ENCODE measurements around the gene CD226. TPM values are rescaled to one million over a fixed set of nuclear protein-coding genes. Genes with fewer than 3 reads are reported as not detected.
"Not testable (repeated sequence)": the region's sequence is repeated elsewhere in the genome, so short reads cannot be mapped to it uniquely, and the experiment has no call there.

Gene CD226
- total and polyA plus RNA-seq, 3 experiments from 2014 or later = 39.2 to 158 (median 150) TPM

- Histone ChIP-seq H3K36me3 (ENCODE audit: insufficient read depth, low read length) (no peaks in the 10 kb centered on the region), H3K27ac (ENCODE audit: low read depth, low read length) (no peak overlapping the region), H3K9me3 (ENCODE audit: low read length) (no peaks in the 10 kb centered on the region), H3K27me3 (ENCODE audit: insufficient read depth, low read length, poor library complexity, severe bottlenecking) (no peaks in the 10 kb centered on the region), H3K4me3 (ENCODE audit: low read length) (no peak overlapping the region), H3K4me1 (ENCODE audit: insufficient read depth, low read length) (no peaks in the 10 kb centered on the region)
- Mint-ChIP-seq H3K27ac (peak overlapping the region in 1 of 8 donors; percentile 80), H3K4me1 (peaks cover 20 to 34% (median 33%) of the 10 kb centered on the region in 3 donors), H3K27me3 (no peaks in the 10 kb centered on the region), H3K9me3 (peaks cover 2 to 8% (median 5%) of the 10 kb centered on the region in 5 donors), H3K36me3 (peaks cover 7 to 20% (median 16%) of the 10 kb centered on the region in 3 donors), H3K4me3 (peak overlapping the region in 1 of 7 donors; percentile 48)
- ChIA-PET POLR2A (no interaction called here), CTCF (no interaction called here)
- no peak for DNase-seq
Observed at GRCh38 chr18:69982417-69982816, 34.7 kb upstream of the CD226 start.

- CTCF ChIA-PET = interaction anchor here (1.8 kb wide), 1 partner anchor 26 kb away, joined by 5 read pairs; no protein-coding TSS in a partner anchor
- H3K27me3 Mint-ChIP-seq = no peaks in the 10 kb centered on the region
- H3K4me3 Mint-ChIP-seq = peak overlapping the region in 2 of 7 donors; percentile 6 to 40
- H3K27ac ChIP-seq (ENCODE audit: low read depth, low read length) = no peak overlapping the region
- H3K36me3 ChIP-seq (ENCODE audit: insufficient read depth, low read length) = no peaks in the 10 kb centered on the region
- no peak overlapping the region for H3K4me3 ChIP-seq (ENCODE audit: low read length)
- no peaks in the 10 kb centered on the region for H3K27me3 ChIP-seq (ENCODE audit: insufficient read depth, low read length, poor library complexity, severe bottlenecking)
- peaks cover 1 to 8% (median 5%) of the 10 kb centered on the region in 5 donors for H3K9me3 Mint-ChIP-seq
- H3K4me1 ChIP-seq (ENCODE audit: insufficient read depth, low read length) = no peaks in the 10 kb centered on the region
- no peaks in the 10 kb centered on the region for H3K9me3 ChIP-seq (ENCODE audit: low read length)
- H3K4me1 Mint-ChIP-seq = peaks cover 20 to 34% (median 33%) of the 10 kb centered on the region in 3 donors
- no peak for DNase-seq
- peaks cover 6 to 20% (median 14%) of the 10 kb centered on the region in 3 donors for H3K36me3 Mint-ChIP-seq
- POLR2A ChIA-PET = no interaction called here
- H3K27ac Mint-ChIP-seq = peak overlapping the region in 2 of 8 donors; percentile 7 to 51
Observed at GRCh38 chr18:69981948-69982347, 34.3 kb upstream of the CD226 start.

GRCh38 chr18:69980982-69981804 lies 33.5 kb upstream of the CD226 start:
- Histone ChIP-seq H3K4me1 (ENCODE audit: insufficient read depth, low read length) (no peaks in the 10 kb centered on the region), H3K36me3 (ENCODE audit: insufficient read depth, low read length) (no peaks in the 10 kb centered on the region), H3K27ac (ENCODE audit: low read depth, low read length) (no peak overlapping the region), H3K27me3 (ENCODE audit: insufficient read depth, low read length, poor library complexity, severe bottlenecking) (no peaks in the 10 kb centered on the region), H3K4me3 (ENCODE audit: low read length) (no peak overlapping the region), H3K9me3 (ENCODE audit: low read length) (no peaks in the 10 kb centered on the region)
- DNase-seq = no peak
- Mint-ChIP-seq H3K4me3 (peak overlapping the region in 3 of 7 donors; percentile 13 to 32 (median 13)), H3K27me3 (no peaks in the 10 kb centered on the region), H3K4me1 (peaks cover 20 to 34% (median 33%) of the 10 kb centered on the region in 3 donors), H3K36me3 (peaks cover 2 to 22% (median 11%) of the 10 kb centered on the region in 3 donors), H3K27ac (peak overlapping the region in 6 of 8 donors; percentile 1 to 69 (median 26)), H3K9me3 (peaks cover 0 to 12% (median 10%) of the 10 kb centered on the region in 5 donors)
- POLR2A ChIA-PET = no interaction called here
- CTCF ChIA-PET = interaction anchor here (1.7 to 1.8 kb wide), 2 partner anchors 25 to 37 kb away, joined by 3 to 5 read pairs; no protein-coding TSS in a partner anchor

- Mint-ChIP-seq H3K27me3 (no peaks in the 10 kb centered on the region), H3K4me1 (peaks cover 20 to 34% (median 33%) of the 10 kb centered on the region in 3 donors), H3K36me3 (peaks cover 2 to 22% (median 6%) of the 10 kb centered on the region in 3 donors), H3K27ac (peak overlapping the region in 1 of 8 donors; percentile 49), H3K4me3 (no peak overlapping the region), H3K9me3 (peaks cover 0 to 16% (median 13%) of the 10 kb centered on the region in 5 donors)
- no peak for DNase-seq
- POLR2A ChIA-PET = no interaction called here
- CTCF ChIA-PET = interaction anchor here (1.7 to 1.8 kb wide), 2 partner anchors 24 to 37 kb away, joined by 3 to 5 read pairs; no protein-coding TSS in a partner anchor
- H3K27me3 ChIP-seq (ENCODE audit: insufficient read depth, low read length, poor library complexity, severe bottlenecking) = no peaks in the 10 kb centered on the region
- no peaks in the 10 kb centered on the region for H3K36me3 ChIP-seq (ENCODE audit: insufficient read depth, low read length)
- H3K27ac ChIP-seq (ENCODE audit: low read depth, low read length) = no peak overlapping the region
- no peaks in the 10 kb centered on the region for H3K4me1 ChIP-seq (ENCODE audit: insufficient read depth, low read length)
- H3K4me3 ChIP-seq (ENCODE audit: low read length) = no peak overlapping the region
- H3K9me3 ChIP-seq (ENCODE audit: low read length) = no peaks in the 10 kb centered on the region
Observed at GRCh38 chr18:69980509-69980908, 32.8 kb upstream of the CD226 start.

- DNase-seq = no peak
- CTCF ChIA-PET = no interaction called here
- Mint-ChIP-seq H3K36me3 (peaks cover 2 to 22% (median 3%) of the 10 kb centered on the region in 3 donors), H3K9me3 (peaks cover 0 to 16% (median 15%) of the 10 kb centered on the region in 5 donors), H3K27me3 (no peaks in the 10 kb centered on the region), H3K4me3 (no peak overlapping the region), H3K27ac (no peak overlapping the region), H3K4me1 (peaks cover 20 to 34% (median 33%) of the 10 kb centered on the region in 3 donors)
- Histone ChIP-seq H3K36me3 (ENCODE audit: insufficient read depth, low read length) (no peaks in the 10 kb centered on the region), H3K4me1 (ENCODE audit: insufficient read depth, low read length) (no peaks in the 10 kb centered on the region), H3K27me3 (ENCODE audit: insufficient read depth, low read length, poor library complexity, severe bottlenecking) (no peaks in the 10 kb centered on the region), H3K9me3 (ENCODE audit: low read length) (no peaks in the 10 kb centered on the region), H3K4me3 (ENCODE audit: low read length) (no peak overlapping the region), H3K27ac (ENCODE audit: low read depth, low read length) (no peak overlapping the region)
- POLR2A ChIA-PET = no interaction called here
Observed at GRCh38 chr18:69978732-69979715, 31.4 kb upstream of the CD226 start.

GRCh38 chr18:69975294-69975693 lies 27.6 kb upstream of the CD226 start:
- H3K9me3 ChIP-seq (ENCODE audit: low read length); DNase-seq; H3K27me3 Mint-ChIP-seq; POLR2A ChIA-PET; H3K4me1 ChIP-seq (ENCODE audit: insufficient read depth, low read length); H3K4me3 Mint-ChIP-seq; CTCF ChIA-PET; H3K27ac ChIP-seq (ENCODE audit: low read depth, low read length); H3K4me1 Mint-ChIP-seq; H3K4me3 ChIP-seq (ENCODE audit: low read length); H3K27me3 ChIP-seq (ENCODE audit: insufficient read depth, low read length, poor library complexity, severe bottlenecking); H3K27ac Mint-ChIP-seq; H3K36me3 ChIP-seq (ENCODE audit: insufficient read depth, low read length): not testable (repeated sequence)
- H3K36me3 Mint-ChIP-seq = peaks cover 2 to 31% (median 3%) of the 10 kb centered on the region in 3 donors
- peaks cover 0 to 24% (median 20%) of the 10 kb centered on the region in 5 donors for H3K9me3 Mint-ChIP-seq

- Mint-ChIP-seq H3K4me1 (peaks cover 0 to 3% (median 0%) of the 10 kb centered on the region in 3 donors), H3K9me3 (peaks cover 0 to 24% (median 20%) of the 10 kb centered on the region in 5 donors), H3K4me3 (no peak overlapping the region), H3K27me3 (no peaks in the 10 kb centered on the region), H3K27ac (no peak overlapping the region), H3K36me3 (peaks cover 2 to 31% (median 3%) of the 10 kb centered on the region in 3 donors)
- Histone ChIP-seq H3K9me3 (ENCODE audit: low read length) (no peaks in the 10 kb centered on the region), H3K4me1 (ENCODE audit: insufficient read depth, low read length) (no peaks in the 10 kb centered on the region), H3K36me3 (ENCODE audit: insufficient read depth, low read length) (no peaks in the 10 kb centered on the region), H3K27me3 (ENCODE audit: insufficient read depth, low read length, poor library complexity, severe bottlenecking) (no peaks in the 10 kb centered on the region), H3K4me3 (ENCODE audit: low read length) (no peak overlapping the region), H3K27ac (ENCODE audit: low read depth, low read length) (no peak overlapping the region)
- no peak for DNase-seq
- POLR2A ChIA-PET = no interaction called here
- CTCF ChIA-PET = no interaction called here
Observed at GRCh38 chr18:69974365-69974764, 26.7 kb upstream of the CD226 start.

Measured in CD8-positive, alpha-beta memory T cell (primary cell).